Measurements from ENCODE around the gene GPR143.

DNA sequence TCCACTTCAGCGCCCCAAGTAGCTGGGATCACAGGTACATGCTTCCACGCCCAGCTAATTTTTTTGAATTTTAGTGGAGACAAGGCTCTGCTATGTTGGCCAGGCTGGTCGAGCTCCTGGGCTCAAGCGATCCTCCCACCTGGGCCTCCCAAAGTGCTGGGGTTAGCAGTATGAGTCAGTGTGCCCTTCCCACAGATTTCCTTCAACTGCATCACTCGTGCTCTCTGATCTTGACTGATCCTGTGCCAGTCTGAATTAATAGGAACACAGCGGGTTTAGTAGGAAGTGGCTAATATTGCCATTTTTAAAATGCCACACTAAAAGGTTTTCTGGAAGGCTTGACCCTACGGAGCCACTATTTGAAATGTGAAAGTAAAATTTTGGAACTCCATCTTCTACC lies 16.3 kb upstream of the GPR143 start:
- TF ChIP-seq, protein P1, sequence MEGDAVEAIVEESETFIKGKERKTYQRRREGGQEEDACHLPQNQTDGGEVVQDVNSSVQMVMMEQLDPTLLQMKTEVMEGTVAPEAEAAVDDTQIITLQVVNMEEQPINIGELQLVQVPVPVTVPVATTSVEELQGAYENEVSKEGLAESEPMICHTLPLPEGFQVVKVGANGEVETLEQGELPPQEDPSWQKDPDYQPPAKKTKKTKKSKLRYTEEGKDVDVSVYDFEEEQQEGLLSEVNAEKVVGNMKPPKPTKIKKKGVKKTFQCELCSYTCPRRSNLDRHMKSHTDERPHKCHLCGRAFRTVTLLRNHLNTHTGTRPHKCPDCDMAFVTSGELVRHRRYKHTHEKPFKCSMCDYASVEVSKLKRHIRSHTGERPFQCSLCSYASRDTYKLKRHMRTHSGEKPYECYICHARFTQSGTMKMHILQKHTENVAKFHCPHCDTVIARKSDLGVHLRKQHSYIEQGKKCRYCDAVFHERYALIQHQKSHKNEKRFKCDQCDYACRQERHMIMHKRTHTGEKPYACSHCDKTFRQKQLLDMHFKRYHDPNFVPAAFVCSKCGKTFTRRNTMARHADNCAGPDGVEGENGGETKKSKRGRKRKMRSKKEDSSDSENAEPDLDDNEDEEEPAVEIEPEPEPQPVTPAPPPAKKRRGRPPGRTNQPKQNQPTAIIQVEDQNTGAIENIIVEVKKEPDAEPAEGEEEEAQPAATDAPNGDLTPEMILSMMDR (IDR thresholded peaks at IDR 0.05) = no peak
- TF ChIP-seq POLR2A (IDR thresholded peaks at IDR 0.05) = no peak
